ENCODE results near the gene HSD17B4.
"Not testable (repeated sequence)": the region's sequence is repeated elsewhere in the genome, so short reads cannot be mapped to it uniquely, and the experiment has no call there.

The HSD17B4 gene

GRCh38 chr5:119452373-119453039 lies at the start of gene HSD17B4:
Gene HSD17B4, plus strand, starts transcription at chr5:119452497. Its CDS starts 79 bp downstream, at chr5:119452576.
- DNase-seq = peak; percentile 69

DNA sequence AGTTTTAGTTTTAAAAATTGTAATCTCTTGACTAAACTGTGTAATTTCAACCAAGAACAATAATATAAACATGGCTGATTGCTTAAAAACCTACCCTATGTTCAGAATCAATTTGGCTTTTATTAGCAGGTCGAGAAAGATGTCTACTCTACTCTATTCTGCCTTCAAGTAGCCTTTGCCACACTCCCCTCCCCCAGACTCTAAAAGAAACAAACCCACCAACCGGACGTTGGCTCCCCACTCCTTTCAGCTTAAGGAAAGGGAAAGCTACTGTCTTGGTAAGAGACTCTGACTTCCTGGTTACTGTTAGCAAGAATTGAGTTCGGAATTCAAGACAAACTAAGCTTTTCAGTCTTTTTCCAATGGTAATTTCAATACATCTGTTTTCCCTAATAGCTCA lies 49.7 kb upstream of the HSD17B4 start:
- DNase-seq = no peak

- no peak for DNase-seq
Measured at GRCh38 chr5:119404033-119404432, 48.3 kb upstream of the HSD17B4 start.

DNA sequence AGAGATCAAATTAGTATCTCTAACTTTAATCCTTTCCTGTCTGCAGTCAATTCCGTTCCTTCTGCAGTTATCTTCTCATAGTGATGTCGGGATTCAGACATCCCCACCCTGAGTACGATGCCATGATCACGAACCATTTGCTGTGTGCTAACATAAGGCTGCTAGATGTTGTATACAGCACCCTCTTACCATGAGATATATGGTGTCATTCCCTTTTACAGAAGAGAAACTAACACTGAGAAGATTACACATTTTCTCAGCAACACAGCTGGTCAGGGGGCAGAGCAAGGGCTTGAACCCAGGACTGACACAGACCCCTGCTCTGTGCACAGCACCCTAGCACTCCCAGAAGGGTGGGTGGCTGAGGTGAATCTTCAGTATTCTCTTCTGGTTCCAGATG lies 46.9 kb upstream of the HSD17B4 start:
- DNase-seq = no peak

DNA sequence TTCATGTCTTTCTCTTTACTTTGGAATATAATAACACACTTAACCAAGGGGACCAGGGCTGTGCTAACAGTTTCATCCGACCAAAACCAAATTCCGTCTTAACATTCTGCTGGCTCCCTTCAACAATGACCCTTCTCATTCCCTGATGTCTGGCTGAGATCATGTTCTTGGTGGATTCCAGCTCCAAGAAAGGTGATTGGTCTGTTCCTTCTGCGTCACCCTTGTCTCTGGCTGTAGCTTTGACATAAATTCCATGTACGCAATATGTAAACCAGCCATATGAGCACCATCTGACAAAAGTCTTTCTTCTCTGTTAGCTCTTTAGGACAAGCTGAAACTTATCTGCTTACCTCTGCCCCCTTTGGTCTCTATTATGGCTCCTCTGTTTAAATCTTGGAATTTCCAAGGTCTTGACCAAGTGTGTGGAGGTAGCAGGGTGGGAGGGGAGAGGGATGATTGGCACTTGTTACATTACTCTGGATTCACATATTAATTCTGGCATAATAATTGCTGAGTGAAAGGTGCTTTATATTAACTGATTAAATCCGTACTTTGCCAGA lies 45.7 kb upstream of the HSD17B4 start:
- no peak for DNase-seq

DNA sequence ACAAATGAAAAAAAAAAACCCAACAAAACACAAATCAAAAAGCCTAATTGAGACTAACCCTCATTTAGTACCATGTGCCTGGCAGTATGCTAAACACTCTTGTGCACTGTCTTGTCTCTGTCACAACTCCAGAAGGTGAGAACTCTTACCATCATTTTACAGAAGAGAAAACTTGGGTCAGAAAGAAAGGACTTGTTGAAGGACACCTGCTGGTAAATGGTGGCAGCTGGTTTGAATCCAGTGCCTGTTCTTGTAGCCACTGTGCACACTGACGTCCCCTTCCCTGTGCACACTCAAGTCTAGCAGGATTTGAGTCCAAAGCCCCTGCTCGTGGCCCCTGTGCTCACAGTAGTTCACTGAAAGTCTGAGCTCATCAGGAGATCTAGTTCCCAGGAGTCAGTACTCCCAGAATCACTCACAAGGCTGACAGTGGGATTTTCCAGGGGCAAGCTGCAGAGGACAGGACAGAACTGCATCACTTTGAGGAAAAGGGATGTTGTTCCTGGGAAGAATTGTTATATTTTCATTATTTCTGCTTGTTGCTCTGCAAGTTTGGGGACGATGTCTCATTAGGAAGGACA lies 43.0 kb upstream of the HSD17B4 start:
- DNase-seq = no peak

GRCh38 chr5:119410448-119411159 lies 41.7 kb upstream of the HSD17B4 start:
- no peak for DNase-seq

DNA sequence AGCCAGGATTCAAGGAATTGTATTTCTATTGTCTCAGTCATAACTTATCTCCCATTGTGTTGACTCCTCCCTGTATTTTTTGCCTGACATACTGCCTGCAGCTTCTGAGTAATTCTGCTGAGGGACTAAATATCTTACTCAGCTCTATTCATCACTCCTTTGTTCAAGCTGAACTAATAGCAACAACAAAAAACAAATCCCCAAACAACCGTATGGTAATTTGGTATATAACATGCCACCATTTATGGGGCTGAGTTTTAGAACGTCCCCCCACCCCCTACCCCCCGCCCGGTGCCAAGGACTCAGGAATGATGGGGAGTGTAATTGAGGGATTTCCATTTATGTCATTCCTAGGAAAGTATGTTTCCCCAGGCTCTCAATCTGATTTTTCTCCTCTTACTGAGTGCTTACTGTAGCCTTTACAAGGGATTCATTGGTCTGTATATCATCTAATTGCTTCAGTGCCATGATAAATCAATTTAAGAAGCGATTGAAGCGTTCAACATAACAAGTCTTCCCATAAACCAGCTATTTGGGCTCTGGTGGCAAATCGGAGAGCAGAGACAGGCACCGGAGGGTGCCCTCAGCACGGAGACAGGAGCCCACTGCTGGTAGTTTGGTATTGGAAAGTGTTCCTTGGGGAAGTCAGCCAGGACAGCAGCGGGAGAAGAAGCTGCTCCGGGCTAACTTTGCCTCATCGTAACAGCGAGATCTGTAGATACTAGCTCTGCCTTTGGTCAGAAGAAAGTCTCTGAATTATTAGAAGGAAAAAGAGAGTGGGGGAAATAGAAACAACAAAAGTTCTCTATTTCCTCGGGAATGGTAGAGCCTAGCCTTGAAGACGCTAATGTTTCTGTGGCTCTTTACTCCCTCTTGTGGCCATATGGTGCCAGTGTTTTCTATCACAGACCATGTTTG lies 40.7 kb upstream of the HSD17B4 start:
- peak; percentile 18 for DNase-seq

DNA sequence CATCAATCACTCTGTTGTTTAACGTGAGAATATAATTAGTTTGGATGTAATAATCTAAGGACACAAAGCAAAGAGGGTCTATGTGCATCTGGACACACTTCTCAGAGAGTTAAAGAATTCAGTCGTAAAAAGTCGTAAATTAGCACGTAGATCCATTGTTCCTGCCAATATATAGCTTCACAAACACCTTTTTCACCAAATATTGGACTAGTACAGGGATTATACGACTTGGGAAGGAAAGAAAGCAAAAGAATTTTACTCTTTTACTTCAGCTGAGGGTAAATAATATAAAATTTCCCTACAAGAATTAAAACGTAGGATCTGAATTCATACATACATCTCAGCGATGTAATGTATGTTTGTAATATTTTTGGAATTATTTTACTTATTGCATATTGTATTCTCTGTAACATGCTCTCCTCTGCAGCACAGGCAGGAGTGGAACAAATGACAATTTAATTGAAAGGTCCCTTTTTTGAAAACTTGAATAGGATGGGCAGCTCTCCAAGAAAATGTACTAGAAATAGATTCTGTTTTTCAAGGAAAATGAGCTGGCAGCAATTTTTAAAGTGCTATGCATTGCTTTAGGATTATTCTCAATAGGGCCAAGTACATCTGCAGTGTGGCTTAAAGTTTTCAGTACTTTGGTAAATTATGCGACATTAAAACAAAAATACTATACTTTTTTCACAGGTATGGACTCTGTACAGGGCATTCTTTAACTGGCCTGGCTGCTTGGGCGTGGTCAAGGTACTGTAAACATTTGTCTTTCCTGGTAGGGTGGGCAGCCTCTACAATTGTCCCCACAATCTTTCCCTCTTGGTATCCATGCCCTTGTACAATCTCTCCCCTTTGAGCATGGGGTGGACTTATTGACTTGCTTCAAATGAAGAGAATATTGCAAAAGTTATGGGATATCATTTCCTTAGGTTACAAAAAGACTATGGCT lies 39.7 kb upstream of the HSD17B4 start:
- no peak for DNase-seq

GRCh38 chr5:119414124-119414734 lies 38.1 kb upstream of the HSD17B4 start:
- DNase-seq = not testable (repeated sequence)

DNA sequence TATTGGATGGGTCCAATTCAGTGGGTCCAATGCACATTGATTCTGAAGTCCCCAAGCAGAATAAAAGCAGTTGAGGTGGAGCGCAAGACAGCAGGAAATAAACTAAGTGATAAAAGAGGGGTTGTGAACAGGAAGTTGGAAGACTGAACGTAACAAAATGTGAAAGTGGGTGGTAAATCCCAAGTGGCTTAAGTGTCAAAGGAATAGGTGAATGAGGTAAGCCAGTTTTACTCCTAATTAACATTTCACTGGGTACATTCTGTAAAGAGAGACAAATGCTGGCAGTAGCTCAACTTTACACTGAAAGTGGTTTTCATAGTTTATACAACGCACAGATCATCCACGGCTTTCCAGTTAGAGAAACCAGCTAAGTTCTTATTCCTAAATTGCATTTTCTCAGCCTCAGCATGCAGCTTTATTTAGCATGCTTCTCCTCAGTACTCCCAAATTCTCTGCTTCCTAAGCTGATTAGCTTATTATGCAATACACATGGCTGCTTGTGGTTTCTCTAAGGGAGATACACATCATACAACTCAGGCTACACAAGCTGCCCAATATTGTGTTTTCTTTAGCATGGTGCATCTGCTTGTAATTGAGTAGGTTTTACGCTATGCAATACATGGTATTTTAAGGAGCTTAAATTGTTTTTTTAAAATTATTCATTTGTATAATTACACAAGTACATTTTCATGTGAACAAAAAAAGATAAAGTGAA lies 34.2 kb upstream of the HSD17B4 start:
- DNase-seq = no peak

GRCh38 chr5:119418606-119419100 lies 33.6 kb upstream of the HSD17B4 start:
- no peak for DNase-seq

GRCh38 chr5:119420169-119420568 lies 32.1 kb upstream of the HSD17B4 start:
- DNase-seq = no peak

DNA sequence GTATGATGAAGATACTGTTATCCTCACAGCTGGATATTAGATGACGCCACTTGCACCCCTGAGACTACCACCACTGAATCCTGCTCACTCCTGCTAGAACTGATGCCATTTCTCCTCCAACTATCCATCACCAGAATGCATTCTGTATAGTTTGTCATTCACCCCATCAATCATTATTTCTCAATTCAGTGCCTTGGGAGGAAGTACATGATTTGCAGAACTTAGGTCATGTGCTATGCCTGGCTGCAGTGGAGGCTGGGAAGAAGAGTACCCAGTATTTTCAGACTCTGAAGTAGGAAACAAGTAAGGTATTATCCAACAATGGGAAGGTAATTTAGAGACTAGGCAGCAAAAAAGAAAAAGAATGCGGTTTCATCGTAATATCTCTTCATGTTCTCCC lies 26.2 kb upstream of the HSD17B4 start:
- DNase-seq = no peak

- DNase-seq = no peak
Measured at GRCh38 chr5:119427060-119427459, 25.2 kb upstream of the HSD17B4 start.

GRCh38 chr5:119427596-119427995 lies 24.7 kb upstream of the HSD17B4 start:
- not testable (repeated sequence) for DNase-seq

- DNase-seq = not testable (repeated sequence)
Measured at GRCh38 chr5:119428166-119428565, 24.1 kb upstream of the HSD17B4 start.

DNA sequence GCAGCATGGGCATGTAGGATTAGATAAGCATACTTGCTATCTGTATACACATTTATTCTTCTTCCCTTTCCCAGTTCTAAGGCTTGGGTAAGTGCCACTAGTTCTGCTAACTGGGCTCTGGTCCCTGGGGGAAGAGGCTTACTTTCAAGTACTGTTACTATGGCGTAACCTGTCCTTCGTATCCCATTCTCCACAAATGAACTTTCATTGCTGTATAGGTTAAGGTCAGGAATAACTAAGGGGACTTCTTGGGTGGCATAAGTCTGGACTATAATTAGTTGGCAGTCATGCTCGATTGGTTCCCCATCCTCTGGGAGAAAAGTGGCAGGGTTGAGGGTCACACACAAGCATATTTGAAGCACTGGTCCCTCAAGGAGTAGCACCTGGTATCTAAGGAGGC lies 23.7 kb upstream of the HSD17B4 start:
- DNase-seq = not testable (repeated sequence)

GRCh38 chr5:119432674-119433237 lies 19.5 kb upstream of the HSD17B4 start:
- DNase-seq = not testable (repeated sequence)

Data from NK-92 treated with Interleukin-12 subunit alpha and Interleukin-12 subunit beta, amount 100 ng/mL, for 24 hours (cell line).